HG02610 (cell line): ENCODE measurements around the gene ANXA1.

Source experiments
- ATAC-seq: cut with Tn5 transposase; IDR thresholded peaks from one replicate; pipeline ENCODE4 v1.9.1; 2021; ENCODE audit warnings: mild to moderate bottlenecking, moderate library complexity; ENCODE audit not compliant: unreplicated experiment

The ANXA1 gene, protein sequence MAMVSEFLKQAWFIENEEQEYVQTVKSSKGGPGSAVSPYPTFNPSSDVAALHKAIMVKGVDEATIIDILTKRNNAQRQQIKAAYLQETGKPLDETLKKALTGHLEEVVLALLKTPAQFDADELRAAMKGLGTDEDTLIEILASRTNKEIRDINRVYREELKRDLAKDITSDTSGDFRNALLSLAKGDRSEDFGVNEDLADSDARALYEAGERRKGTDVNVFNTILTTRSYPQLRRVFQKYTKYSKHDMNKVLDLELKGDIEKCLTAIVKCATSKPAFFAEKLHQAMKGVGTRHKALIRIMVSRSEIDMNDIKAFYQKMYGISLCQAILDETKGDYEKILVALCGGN

DNA sequence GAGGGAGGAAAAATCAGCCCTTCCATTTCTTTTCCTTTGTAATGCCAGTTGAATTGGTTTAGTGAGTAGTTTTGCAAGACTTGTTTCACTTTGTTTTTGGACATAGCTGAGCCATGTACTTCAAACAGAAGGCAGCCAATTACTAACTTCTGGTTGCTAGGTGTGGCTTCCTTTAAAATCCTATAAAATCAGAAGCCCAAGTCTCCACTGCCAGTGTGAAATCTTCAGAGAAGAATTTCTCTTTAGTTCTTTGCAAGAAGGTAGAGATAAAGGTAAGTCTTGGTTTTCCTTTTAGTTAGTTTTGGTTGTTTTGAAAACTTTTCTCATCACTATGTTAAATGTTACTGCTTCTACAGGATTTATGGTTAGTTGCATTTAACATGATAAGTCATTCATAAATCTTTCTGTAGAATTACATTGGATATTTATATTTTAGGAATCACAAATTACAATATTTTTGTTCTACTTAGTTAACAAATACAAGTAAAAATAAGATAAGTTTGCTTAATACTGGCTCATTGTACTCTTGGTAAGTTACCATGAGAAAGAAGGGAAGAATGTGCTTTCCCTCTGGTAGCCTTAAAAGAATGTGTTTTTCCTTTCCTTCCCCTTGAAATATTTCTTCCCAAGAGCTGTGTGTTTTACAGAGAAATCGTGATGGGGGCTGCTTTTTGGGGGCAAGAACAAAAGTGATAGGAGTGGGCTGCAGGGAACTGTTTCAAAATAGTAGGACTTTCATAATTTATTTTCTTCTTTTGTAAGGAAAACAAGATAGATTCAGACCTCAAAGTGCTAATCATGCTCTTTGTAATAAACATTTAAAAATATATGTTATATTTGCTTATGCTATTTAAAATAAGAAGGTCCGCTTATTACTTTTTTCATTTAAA lies at the start of gene ANXA1:
Gene ANXA1 (plus strand): TSS at position 213 of the 890 bp plus-strand sequence. CDS start 6,671 bp downstream, outside the sequence.
- peak; percentile 20 for ATAC-seq

DNA sequence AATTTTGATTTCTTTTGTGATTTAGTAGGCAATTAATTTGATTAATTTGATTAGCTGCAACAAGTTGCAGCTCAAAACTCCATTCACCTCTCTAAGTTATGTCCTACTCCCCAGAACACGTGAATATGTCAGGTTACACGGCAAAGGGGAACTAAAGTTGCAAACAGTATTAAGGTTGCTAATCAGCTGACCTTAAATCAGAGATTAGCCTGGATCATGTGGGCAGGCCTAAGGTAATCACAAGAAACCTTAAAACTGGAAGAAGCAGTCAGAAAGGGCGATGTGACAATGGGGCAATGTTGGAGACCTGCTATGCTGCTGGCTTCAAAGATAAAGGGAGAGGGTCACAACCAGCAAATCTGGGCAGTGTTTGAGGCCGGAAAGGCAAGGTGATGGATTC lies 47.3 kb upstream of the ANXA1 start:
- no peak for ATAC-seq

GRCh38 chr9:73104921-73105320 lies 46.7 kb upstream of the ANXA1 start:
- ATAC-seq = no peak

GRCh38 chr9:73107489-73108069 lies 44.1 kb upstream of the ANXA1 start:
- ATAC-seq = peak; percentile 95

GRCh38 chr9:73114058-73114457 lies 37.6 kb upstream of the ANXA1 start:
- no peak for ATAC-seq

- no peak for ATAC-seq
These were observed 36.7 kb upstream of the ANXA1 start for GRCh38 chr9:73114958-73115357.

DNA sequence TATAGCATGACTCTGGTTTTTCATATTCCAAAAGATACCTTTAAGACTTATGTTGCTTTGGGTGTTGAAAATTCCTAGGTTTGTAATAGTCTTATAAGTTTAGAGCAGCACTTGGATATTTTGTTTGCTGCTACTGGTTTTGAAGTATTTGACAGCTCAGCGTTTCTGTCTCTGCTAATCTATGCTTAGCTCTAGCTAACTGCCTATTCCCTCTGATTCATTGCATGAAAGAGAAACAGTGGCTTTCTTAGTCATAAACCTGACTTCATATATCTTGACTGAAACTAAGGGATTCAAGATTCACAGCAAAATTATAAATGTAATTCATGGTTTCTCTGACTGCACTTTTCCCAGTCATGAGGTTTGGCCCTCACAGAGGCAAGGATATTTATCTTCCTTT lies 35.6 kb upstream of the ANXA1 start:
- ATAC-seq = peak; percentile 88

DNA sequence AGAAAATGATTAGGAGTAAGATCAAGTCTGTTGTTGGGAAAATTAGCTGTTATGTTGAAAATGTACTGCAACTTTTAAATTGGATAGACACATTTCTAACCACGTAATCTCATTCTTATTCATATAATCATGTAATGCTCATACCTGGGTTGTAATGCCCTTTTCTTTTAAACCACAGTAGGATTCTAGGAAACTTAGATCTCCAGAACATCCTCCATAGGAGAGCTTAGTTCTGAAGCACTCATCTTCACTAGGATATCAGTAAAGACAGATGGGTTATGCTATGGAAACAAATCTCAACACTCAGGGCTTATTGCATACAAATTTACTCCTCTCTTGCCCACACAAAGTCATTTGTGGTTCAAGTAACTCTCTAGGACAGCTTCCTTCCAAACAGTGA lies 34.8 kb upstream of the ANXA1 start:
- ATAC-seq = no peak

DNA sequence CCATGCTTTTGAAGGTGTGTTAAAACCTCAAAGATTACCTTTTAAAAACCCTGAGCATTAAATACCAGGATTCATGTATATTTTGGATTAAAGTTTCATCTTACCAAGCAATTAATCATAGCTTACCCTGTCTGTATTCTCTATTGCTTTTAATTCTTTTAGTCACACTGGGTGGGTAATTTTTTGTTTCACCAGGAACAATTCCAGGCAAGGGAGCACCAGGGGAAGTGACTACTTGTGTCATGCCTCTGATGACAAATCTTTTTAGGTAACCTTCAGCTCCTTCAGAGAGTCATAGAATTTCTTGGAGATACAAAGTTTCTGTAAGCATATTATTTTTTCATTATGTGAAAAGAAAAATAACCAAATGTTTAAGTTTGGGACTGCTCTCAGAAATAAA lies 33.4 kb upstream of the ANXA1 start:
- no peak for ATAC-seq

DNA sequence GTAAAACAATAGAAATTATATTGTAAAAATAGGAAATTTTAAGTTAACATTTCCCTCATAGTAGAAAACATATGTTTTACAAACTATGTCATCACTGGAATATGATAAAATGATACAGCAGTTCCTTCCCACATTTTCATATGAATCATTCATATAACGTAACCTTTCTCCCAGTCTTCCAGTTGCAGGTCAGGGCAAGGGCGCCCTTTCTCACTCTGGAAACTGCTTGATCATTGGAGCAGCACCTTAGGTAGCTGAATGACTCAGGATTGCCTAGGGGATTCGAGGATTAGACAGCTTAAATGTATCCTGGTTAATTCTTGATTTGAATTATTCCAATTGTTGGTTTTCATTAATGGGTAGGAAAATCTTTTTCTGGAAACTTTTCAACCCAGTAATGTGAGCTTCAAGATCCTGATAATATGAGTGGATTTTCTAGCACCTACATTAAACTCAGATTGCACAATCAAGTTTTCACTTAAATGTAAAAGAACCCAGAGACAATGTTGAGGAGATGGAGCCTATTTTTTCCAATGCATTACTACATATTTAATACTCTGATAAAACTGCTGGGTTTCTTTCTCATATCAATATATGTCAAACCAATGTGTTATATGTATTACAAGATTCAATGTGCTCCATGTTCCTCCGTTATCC lies 32.6 kb upstream of the ANXA1 start:
- no peak for ATAC-seq

DNA sequence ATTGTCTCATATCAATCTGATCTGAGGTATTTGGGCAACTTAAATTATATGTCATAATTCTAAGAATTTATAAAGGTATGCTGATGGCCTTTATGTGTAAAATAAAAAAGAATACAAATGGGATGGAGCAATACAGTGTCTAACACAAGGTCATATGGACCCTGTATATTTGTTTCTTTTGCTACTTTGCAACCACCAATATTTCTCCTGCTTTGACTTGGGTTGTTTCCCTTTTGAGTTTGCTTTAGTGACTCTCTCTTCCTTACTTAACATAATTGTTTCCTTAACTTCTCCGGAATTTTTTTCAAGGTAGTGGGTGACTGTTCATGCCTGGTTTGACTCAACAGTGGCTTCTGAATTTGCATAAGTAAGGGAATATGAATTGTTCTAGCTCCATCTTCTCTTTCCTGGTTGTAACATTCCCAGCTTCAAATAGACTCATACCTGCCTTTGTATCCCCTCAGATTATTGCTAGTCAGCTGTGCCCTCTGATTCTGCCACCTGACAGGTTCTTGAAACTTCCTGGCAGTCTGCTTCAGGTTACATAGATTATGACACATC lies 30.2 kb upstream of the ANXA1 start:
- ATAC-seq = no peak

- no peak for ATAC-seq
These were observed 26.0 kb upstream of the ANXA1 start for GRCh38 chr9:73125651-73126050.

DNA sequence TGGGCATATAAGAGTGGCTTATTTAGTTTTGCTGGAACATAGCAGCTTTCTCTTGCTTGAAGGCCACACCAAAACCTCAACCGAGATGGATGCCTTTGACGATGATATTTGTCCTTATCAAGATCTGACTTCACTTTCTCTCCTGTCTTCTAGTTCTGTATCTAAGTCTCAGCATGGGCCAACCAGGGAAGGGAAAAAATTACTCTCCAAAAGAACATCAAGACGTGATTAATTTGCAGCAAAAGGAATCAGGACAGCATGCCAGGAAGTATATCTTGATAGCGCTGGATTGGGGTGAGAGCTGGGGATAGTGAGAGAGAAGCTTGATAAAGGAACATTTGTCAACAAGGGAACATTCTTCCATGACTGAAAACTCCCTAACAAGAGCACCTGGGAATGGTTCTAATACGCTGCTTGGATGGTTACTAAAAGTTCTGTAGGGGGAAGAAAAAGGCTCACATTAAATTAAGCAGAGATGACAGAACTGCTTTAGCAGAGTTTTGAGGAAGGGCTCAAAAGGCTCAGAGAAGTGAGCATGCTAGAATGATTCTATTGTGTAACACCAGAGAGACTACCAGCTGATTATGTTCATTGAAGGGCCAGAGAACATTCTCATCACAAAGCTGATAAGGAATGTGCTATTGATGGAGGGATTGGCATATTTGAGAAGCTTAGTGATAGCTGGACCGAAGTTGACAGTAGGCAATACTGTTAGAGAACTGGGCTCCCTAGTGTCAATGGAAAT lies 21.6 kb upstream of the ANXA1 start:
- no peak for ATAC-seq

GRCh38 chr9:73131461-73131860 lies 20.2 kb upstream of the ANXA1 start:
- no peak for ATAC-seq

- ATAC-seq = peak; percentile 91
These were observed 19.5 kb upstream of the ANXA1 start for GRCh38 chr9:73132034-73132776.

- ATAC-seq = peak; percentile 1
These were observed 18.5 kb upstream of the ANXA1 start for GRCh38 chr9:73133022-73133651.

DNA sequence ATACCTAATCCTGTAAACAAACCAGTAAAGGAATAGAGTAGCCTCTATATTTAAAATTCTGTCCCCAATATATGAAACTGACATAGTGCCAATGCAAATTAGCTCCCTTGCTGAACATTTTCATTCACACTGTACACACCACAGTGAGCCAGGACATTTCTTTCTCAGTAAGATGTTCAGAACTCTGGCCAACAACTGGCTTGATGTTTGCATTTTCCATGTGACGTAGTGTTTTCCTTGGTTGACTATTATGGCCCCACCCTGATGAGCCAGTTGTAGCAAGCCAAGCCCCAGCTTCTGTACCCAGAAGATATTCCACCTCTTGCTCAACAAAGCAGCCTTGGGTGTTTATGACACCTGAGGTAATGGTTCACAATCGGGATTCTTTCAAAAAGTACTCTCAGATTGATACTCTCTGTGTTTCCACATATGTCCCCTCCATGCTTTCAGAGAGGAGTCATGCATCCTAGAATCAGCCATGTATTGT lies 17.7 kb upstream of the ANXA1 start:
- peak; percentile 56 for ATAC-seq

DNA sequence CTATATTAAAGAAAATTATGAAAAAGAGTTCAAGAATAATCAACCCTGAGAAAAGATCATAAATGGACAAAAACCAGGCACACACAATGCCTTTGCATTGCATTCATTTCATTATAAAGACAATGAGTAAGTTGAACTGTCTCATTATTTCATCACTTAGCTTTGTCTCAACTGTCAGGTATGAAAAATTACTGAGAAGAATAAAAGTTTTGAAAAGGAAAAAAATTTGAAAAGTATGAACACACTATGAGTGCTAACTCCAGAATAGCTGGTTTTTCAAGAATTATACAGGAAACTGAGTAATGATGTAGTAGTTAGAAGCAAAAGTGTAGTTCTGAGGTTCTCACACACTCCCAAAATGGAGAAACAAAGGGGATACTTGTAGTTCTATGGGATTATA lies 16.3 kb upstream of the ANXA1 start:
- no peak for ATAC-seq
